Measurements from ENCODE around the gene DNASE2. TPM values are rescaled to one million over a fixed set of nuclear protein-coding genes. Genes with fewer than 3 reads are reported as not detected.
A peak's percentile ranks its signal among the peaks of the same experiment; 100 is the strongest.

Gene DNASE2
- total and polyA plus RNA-seq, 2 of the 8 experiments (the other 6 are each of a cell fraction or from before 2014, with no cell fraction given) = 33.2 to 48.2 TPM

DNA sequence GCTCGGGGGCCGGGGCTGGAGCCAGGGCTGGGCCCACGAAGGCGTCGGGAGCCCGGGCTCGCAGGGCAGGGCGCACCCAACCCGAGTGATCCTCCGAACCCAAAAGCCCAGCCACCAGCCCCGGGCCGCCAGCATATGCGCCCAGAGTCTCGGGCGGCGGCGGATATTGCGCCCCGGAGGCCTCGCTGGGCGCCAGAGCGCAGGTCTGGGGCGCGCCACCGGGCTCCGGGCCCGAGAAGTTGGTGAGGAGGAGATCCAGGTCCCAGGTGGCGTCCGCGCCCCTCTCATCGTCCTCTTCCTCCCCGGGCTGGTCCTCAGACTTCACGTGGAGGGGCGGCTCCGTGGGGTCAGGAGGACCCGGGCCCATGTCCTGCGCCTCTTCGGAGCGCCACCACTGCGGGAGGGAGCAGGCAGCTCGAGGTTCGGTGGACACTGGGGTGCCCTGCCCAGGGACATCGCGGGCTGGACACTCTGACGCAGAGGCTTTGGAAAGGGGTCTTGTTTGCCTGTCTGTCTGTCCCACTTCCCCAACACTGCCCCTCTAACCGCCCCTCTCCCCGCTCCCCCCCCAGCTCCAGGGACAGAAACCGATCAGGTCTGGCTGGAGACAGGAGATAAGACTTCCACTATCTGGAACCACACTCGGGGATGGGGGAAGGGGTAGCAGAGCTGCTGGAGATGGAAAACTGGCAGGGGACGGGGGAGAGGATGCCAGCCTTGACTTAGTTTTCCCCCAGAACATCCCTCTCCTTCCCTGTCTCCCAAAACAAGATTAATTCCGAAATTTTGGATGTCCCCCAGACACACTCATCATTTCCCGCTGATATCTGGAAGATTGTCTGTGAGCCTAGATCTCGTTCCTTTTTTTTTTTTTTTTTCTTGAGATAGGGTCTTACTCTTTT lies 4.8 kb upstream of the DNASE2 start:
- no peaks in the 10 kb centered on the region for H3K79me2 ChIP-seq (ENCODE audit: control insufficient read depth in 1 of 2, insufficient read depth in 2 of 2, low read length in 2 of 2)
- FAIRE-seq (no peak), DNase-seq (ENCODE audit: low read depth in 1 of 2, low spot score in 2 of 2) (peak in 1 of 2 experiments; percentile 62)
- peaks cover 0 to 9% (median 4%) of the 10 kb centered on the region in 4 experiments; a peak in 4 of 7 replicates for H3K27me3 ChIP-seq (replicated peaks in 1 of 4; ENCODE audit: control insufficient read depth in 3 of 4, extremely low read depth in 1 of 4, insufficient read depth in 3 of 4, low read length in 3 of 4)
- peak overlapping the region in 3 of 4 experiments; percentile 11 to 77 (median 16); a peak in 4 of 7 replicates for H3K9ac ChIP-seq (replicated peaks in 1 of 4; ENCODE audit: extremely low read depth in 1 of 4, low read depth in 3 of 4, low read length in 3 of 4)
- H3K4ac ChIP-seq (replicated peaks; ENCODE audit: insufficient read length, low read depth, low read length) = peak overlapping the region; percentile 57
- H3K4me3 ChIP-seq (ENCODE audit: extremely low read depth in 1 of 4, insufficient read depth in 2 of 4, low read depth in 3 of 4, low read length in 4 of 4) = peak overlapping the region; percentile 60 to 77 (median 76)
- ChIA-PET CTCF (ENCODE audit: partially characterized antibody) (interaction anchor here (0.6 to 2.3 kb wide), 23 partner anchors 8 to 269 kb away, joined by 3 to 19 read pairs (median 4); partner anchors contain the start of genes CALR, RNASEH2A and THSD8), POLR2A (ENCODE audit: partially characterized antibody) (interaction anchor here (0.6 to 12.3 kb wide), 33 partner anchors 7 to 183 kb away, joined by 3 to 110 read pairs (median 5); partner anchors contain the start of genes CALR, FARSA, GADD45GIP1 and GCDH)
- no peak overlapping the region for H2BK15ac ChIP-seq (ENCODE audit: low read length)
- peak overlapping the region; percentile 87 for H3K18ac ChIP-seq (ENCODE audit: extremely low read depth, low read length)
- no peaks in the 10 kb centered on the region; a peak in 2 of 4 replicates for H3K9me3 ChIP-seq (ENCODE audit: insufficient read depth in 2 of 2, low read depth in 1 of 2, low read length in 1 of 2)
- H4K20me1 ChIP-seq (replicated peaks in 1 of 2; ENCODE audit: control insufficient read depth in 1 of 2, insufficient read depth in 2 of 2, low read length in 2 of 2) = no peaks in the 10 kb centered on the region
- no peak overlapping the region for H2BK20ac ChIP-seq (ENCODE audit: low read length)
- no peak overlapping the region for H3K27ac ChIP-seq (ENCODE audit: low read depth, low read length)
- H4K91ac ChIP-seq (replicated peaks; ENCODE audit: insufficient read length, low read length) = peak overlapping the region; percentile 2
- no peak overlapping the region for H2BK120ac ChIP-seq (replicated peaks; ENCODE audit: low read depth, low read length)
- peaks cover 9% of the 10 kb centered on the region; the same call in 1 of the 2 replicates for H3K23me2 ChIP-seq (ENCODE audit: low read depth, low read length)
- H4K8ac ChIP-seq (ENCODE audit: extremely low read depth, insufficient read depth, low read length) = peak overlapping the region; percentile 53; the same call in 1 of the 2 replicates
- no peaks in the 10 kb centered on the region for H3K36me3 ChIP-seq (ENCODE audit: control insufficient read depth in 2 of 4, insufficient read depth in 4 of 4, low read length in 3 of 4)
- H3K14ac ChIP-seq (ENCODE audit: insufficient read length) = no peak overlapping the region
- H2AFZ ChIP-seq (ENCODE audit: low read length) = no peak overlapping the region
- 6% methylated on average over 44 of the region's 53 CpGs; no CpG with 5 or more reads in 1 of the 2 experiments for WGBS, 2 experiments (ENCODE audit: extremely low coverage in 1 of 2, insufficient coverage in 1 of 2, insufficient read length in 1 of 2, insufficient replicate concordance in 2 of 2, low coverage in 1 of 2, low lambda C conversion rate in 2 of 2, missing lambda C conversion rate in 1 of 2)
- peaks cover 0 to 7% (median 3%) of the 10 kb centered on the region in 4 experiments; a peak in 5 of 7 replicates for H3K4me1 ChIP-seq (replicated peaks in 1 of 4; ENCODE audit: control insufficient read depth in 3 of 4, insufficient read depth in 4 of 4, low read length in 3 of 4)
- H4K5ac ChIP-seq (ENCODE audit: insufficient read length, low read depth, low read length) = peak overlapping the region; percentile 25
- no peak overlapping the region for H3K23ac ChIP-seq (ENCODE audit: insufficient read length)
- peak overlapping the region; percentile 75 to 97 for H3K4me2 ChIP-seq (ENCODE audit: insufficient read depth in 1 of 2, low read depth in 2 of 2, low read length in 2 of 2)
- H3K79me1 ChIP-seq (ENCODE audit: low read depth, low read length) = no peaks in the 10 kb centered on the region
- no peak overlapping the region for H3K56ac ChIP-seq (replicated peaks; ENCODE audit: insufficient read length, low read depth, low read length)
- H2AK5ac ChIP-seq (ENCODE audit: low read depth, low read length) = no peak overlapping the region
- H2BK5ac ChIP-seq (ENCODE audit: low read depth, low read length) = peak overlapping the region; percentile 44; the same call in 1 of the 2 replicates
- peak overlapping the region; percentile 60; the same call in 1 of the 2 replicates for H2BK12ac ChIP-seq (ENCODE audit: low read depth, low read length)
- TF ChIP-seq ZNF274 (IDR thresholded peaks at IDR 0.05; ENCODE audit: borderline replicate concordance, extremely low read depth, low read length) = no peak
- no peak for TF ChIP-seq RAD21 (IDR thresholded peaks at IDR 0.05 in 1 of 2, conservative IDR thresholded peaks at IDR 0.05 in 1 of 2; ENCODE audit: low read depth in 2 of 2, low read length in 2 of 2)
- TF ChIP-seq NANOG (IDR thresholded peaks at IDR 0.05; ENCODE audit: insufficient read depth, low read depth, low read length, poor library complexity, severe bottlenecking) = no peak
- TF ChIP-seq BCL11A (IDR thresholded peaks at IDR 0.05; ENCODE audit: low read depth in 2 of 2, low read length in 2 of 2) = no peak
- TF ChIP-seq SP2 (IDR thresholded peaks at IDR 0.05; ENCODE audit: low read length) = no peak
- TF ChIP-seq SAP30 (IDR thresholded peaks at IDR 0.05; ENCODE audit: insufficient read depth, insufficient replicate concordance, low read length) = no peak
- TF ChIP-seq RXRA (IDR thresholded peaks at IDR 0.05; ENCODE audit: insufficient read depth, low read depth, low read length) = no peak
- TF ChIP-seq FOSL1 (IDR thresholded peaks at IDR 0.05; ENCODE audit: insufficient read depth, low read depth, low read length) = no peak
- no peak for TF ChIP-seq SIN3A (conservative IDR thresholded peaks at IDR 0.05 in 1 of 2, IDR thresholded peaks at IDR 0.05 in 1 of 2; ENCODE audit: low read depth in 1 of 2, low read length in 2 of 2)

Data from H1 (cell line).